Fibroblast of pulmonary artery (primary cell): ENCODE measurements around the gene PYGL.

ENCODE experiments used
- DNase-seq: peaks from one replicate; pipeline ENCODE4 v3.0.0-alpha.2; 2010; ENCODE audit warnings: low read depth
- H3K4me3 ChIP-seq: replicated peaks from 2 replicates; pipeline ENCODE4 v1.5.1; 2011; ENCODE audit warnings: low read depth, mild to moderate bottlenecking, control low read depth, low read length, moderate library complexity
- CTCF ChIP-seq: IDR thresholded peaks from 2 replicates; pipeline ENCODE4 v1.5.1; 2011; ENCODE audit warnings: mild to moderate bottlenecking, control low read depth, low read length, inconsistent platforms; ENCODE audit errors: missing control alignments

Gene PYGL

DNA sequence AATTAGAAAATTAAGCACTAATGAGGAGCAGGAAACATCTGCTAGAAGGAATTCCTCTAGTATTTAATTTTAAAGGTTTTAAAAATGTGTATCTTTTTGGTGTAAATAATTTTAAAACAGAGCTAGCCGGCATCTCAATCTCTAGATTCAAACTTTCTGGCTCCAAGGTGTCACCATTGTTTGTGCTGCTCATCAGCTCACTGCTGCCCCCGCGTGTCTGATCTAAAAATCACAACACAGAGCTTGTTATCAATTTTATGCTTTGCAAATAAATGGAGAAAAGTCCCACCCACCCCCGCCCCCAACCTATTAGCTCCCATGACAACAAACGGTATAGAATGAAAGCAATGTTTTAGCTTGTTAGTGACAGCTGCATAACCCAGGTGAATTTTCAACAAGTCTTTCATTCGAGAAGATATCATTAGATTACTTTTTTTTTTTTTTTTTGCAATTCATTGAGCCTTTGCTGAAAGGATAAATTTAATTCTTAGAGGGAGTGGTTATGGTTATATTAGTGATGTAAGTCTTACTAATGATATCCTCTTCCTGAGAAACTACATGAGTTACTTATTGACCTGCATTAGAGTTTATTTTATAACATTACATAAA is 83.7 kb downstream of the PYGL start:
- H3K4me3 ChIP-seq: peak overlapping the region; percentile 53
- peak; percentile 65 for TF ChIP-seq CTCF
- peak; percentile 87 for DNase-seq

GRCh38 chr14:50859296-50859624 is 85.0 kb downstream of the PYGL start:
- no peak for TF ChIP-seq CTCF
- H3K4me3 ChIP-seq: peak overlapping the region; percentile 53
- DNase-seq: no peak

- H3K4me3 ChIP-seq: no peak overlapping the region
- no peak for DNase-seq
- TF ChIP-seq CTCF: no peak
These were observed 87.6 kb downstream of the PYGL start for GRCh38 chr14:50856660-50857059.

DNA sequence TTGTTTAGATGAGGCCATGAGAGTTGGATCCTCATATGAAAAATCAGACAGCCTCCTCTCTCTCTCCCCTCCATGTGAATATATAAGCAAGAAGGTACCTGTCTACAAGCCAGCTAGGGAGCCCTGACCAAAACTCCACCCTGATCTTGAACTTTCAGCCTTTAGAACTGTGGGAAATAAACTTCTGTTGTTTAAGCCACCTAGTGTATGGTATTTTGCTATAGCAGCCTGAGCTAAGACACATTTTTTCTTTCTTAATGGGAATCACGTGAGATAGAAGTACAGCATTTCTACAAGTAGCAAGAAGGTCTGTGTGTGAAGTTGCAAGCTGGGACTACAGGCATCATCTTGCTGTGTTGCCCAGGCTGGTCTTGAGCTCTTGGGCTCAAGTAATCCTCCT is 88.7 kb downstream of the PYGL start:
- H3K4me3 ChIP-seq: no peak overlapping the region
- TF ChIP-seq CTCF: peak; percentile 10
- DNase-seq: peak; percentile 29
